Neural progenitor cell (in vitro differentiated cells): Measurements from ENCODE around the gene DTD1. TPM values are rescaled to one million over a fixed set of nuclear protein-coding genes. Genes with fewer than 3 reads are reported as not detected.

Experiments
- DNase-seq: peaks from one replicate; pipeline ENCODE4 v3.0.0-alpha.2; 2016; ENCODE audit warnings: low spot score
- H2AFZ ChIP-seq: fragments of 200-600 bp; sonication (generic); replicated peaks from 2 replicates; pipeline ENCODE4 v1.6.1; 2016; ENCODE audit warnings: antibody characterized with exemption
- H3F3A ChIP-seq: fragments of 200-600 bp; sonication (generic); 2 replicates; pipeline ENCODE4 v1.6.1; 2016; ENCODE audit warnings: antibody characterized with exemption, low read depth
- H3K27ac ChIP-seq: fragments of 200-600 bp; sonication (generic); 2 replicates; pipeline ENCODE4 v1.5.1; 2016; ENCODE audit warnings: mild to moderate bottlenecking
- H3K27me3 ChIP-seq: fragments of 200-600 bp; sonication (generic); 2 replicates; pipeline ENCODE4 v1.6.1; 2016; ENCODE audit warnings: mild to moderate bottlenecking, moderate library complexity
- H3K36me3 ChIP-seq: fragments of 200-600 bp; sonication (generic); 2 replicates; pipeline ENCODE4 v1.5.1; 2016
- H3K4me1 ChIP-seq: fragments of 200-600 bp; sonication (generic); 2 replicates; pipeline ENCODE4 v1.6.1; 2016; ENCODE audit warnings: mixed run types
- H3K4me2 ChIP-seq: fragments of 200-600 bp; sonication (generic); 2 replicates; pipeline ENCODE4 v1.6.1; 2016
- H3K4me3 ChIP-seq: fragments of 200-600 bp; sonication (generic); 2 replicates; pipeline ENCODE4 v1.5.1; 2016
- H3K79me2 ChIP-seq: fragments of 200-600 bp; sonication (generic); 2 replicates; pipeline ENCODE4 v1.6.1; 2016; ENCODE audit warnings: low read depth
- H3K9ac ChIP-seq: fragments of 200-600 bp; sonication (generic); 2 replicates; pipeline ENCODE4 v1.6.1; 2016
- H3K9me3 ChIP-seq: fragments of 200-600 bp; sonication (generic); 2 replicates; pipeline ENCODE4 v1.5.1; 2016; ENCODE audit warnings: low read depth
- H4K20me1 ChIP-seq: fragments of 200-600 bp; sonication (generic); 2 replicates; pipeline ENCODE4 v1.6.1; 2016; ENCODE audit warnings: low read depth
- H3K27ac Mint-ChIP-seq: 3 replicates; pipeline ENCODE4 v1.8.0; 2021; ENCODE audit warnings: mixed read lengths
- H3K27me3 Mint-ChIP-seq: 2 replicates; pipeline ENCODE4 v1.8.0; 2022; ENCODE audit warnings: low read depth, mild to moderate bottlenecking, inconsistent platforms, moderate library complexity, mixed read lengths; ENCODE audit not compliant: insufficient read depth
- H3K36me3 Mint-ChIP-seq: 3 replicates; pipeline ENCODE4 v1.8.0; 2021; ENCODE audit warnings: mixed read lengths
- H3K4me1 Mint-ChIP-seq: 3 replicates; pipeline ENCODE4 v1.8.0; 2021; ENCODE audit warnings: mixed read lengths
- H3K4me3 Mint-ChIP-seq: 3 replicates; pipeline ENCODE4 v1.8.0; 2021; ENCODE audit warnings: mild to moderate bottlenecking, moderate library complexity, mixed read lengths
- H3K9me3 Mint-ChIP-seq: 3 replicates; pipeline ENCODE4 v1.8.0; 2020; ENCODE audit warnings: mixed read lengths
- EZH2 ChIP-seq: fragments of 200-600 bp; sonication (generic); IDR thresholded peaks from 2 replicates; pipeline ENCODE4 v1.6.1; 2017; ENCODE audit warnings: antibody characterized with exemption, mild to moderate bottlenecking, moderate library complexity
- EZH2phosphoT487 ChIP-seq: fragments of 200-600 bp; sonication (generic); IDR thresholded peaks from 2 replicates; pipeline ENCODE4 v1.6.1; 2017; ENCODE audit warnings: antibody characterized with exemption
- total RNA-seq: library from RNA; depleted of rRNA; stranded (reverse); fragments of >200 nt; gene quantifications from 2 replicates; pipeline ENCODE4 v1.2.3, GENCODE V29; 2015; ENCODE audit warnings: low replicate concordance
- TF ChIP-seq, protein P1 (sequence below): fragments of 200-600 bp; sonication (generic); IDR thresholded peaks from 2 replicates; pipeline ENCODE4 v1.5.1; 2017; ENCODE audit warnings: antibody characterized with exemption, mild to moderate bottlenecking

The DTD1 gene
- total RNA-seq, 1 donor from 2014 or later = 92.6 TPM

DNA sequence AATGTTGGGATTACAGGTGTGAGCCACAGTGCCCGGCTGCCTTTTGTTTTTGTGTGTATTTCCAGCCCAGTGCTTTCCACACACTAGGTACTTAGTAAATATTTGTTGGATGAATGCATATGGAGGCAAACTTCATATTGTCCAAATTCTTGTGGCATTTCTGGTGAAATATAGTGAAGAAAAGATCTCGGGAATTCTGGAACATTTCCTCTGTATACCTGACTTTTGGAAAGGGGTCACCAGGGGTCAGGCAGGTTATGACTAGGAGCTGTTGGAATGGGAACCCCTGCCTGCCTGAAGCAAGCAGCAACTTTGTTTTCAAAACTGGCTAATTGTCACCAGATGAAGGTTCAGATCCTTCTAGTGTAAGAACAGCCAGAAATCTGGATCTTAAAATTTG lies 213.7 kb downstream of the DTD1 start:
- H3K36me3 ChIP-seq = no peaks in the 10 kb centered on the region
- H3K79me2 ChIP-seq = no peaks in the 10 kb centered on the region
- no peak overlapping the region for H3K4me3 ChIP-seq
- no peaks in the 10 kb centered on the region for H3K4me1 ChIP-seq
- H3K9ac ChIP-seq = no peak overlapping the region
- Mint-ChIP-seq H3K36me3 (no peaks in the 10 kb centered on the region), H3K27ac (no peak overlapping the region), H3K4me1 (peaks cover 6% of the 10 kb centered on the region), H3K4me3 (no peak overlapping the region), H3K9me3 (no peaks in the 10 kb centered on the region), H3K27me3 (peaks cover 2% of the 10 kb centered on the region)
- H4K20me1 ChIP-seq = no peaks in the 10 kb centered on the region
- H3F3A ChIP-seq = no peaks in the 10 kb centered on the region
- H3K9me3 ChIP-seq = no peaks in the 10 kb centered on the region
- no peak overlapping the region for H3K4me2 ChIP-seq
- peaks cover 29% of the 10 kb centered on the region for H3K27me3 ChIP-seq
- H2AFZ ChIP-seq = no peak overlapping the region
- DNase-seq = no peak
- TF ChIP-seq EZH2 = no peak
- TF ChIP-seq EZH2phosphoT487 = no peak
- no peak overlapping the region for H3K27ac ChIP-seq

GRCh38 chr20:18802012-18802634 lies 214.3 kb downstream of the DTD1 start:
- Histone ChIP-seq H3K4me1 (no peaks in the 10 kb centered on the region), H3K27me3 (peaks cover 29% of the 10 kb centered on the region), H3K4me3 (no peak overlapping the region), H3K27ac (no peak overlapping the region), H4K20me1 (no peaks in the 10 kb centered on the region), H3K9me3 (no peaks in the 10 kb centered on the region), H3K4me2 (no peak overlapping the region), H3K36me3 (no peaks in the 10 kb centered on the region), H3K9ac (no peak overlapping the region), H2AFZ (no peak overlapping the region), H3K79me2 (no peaks in the 10 kb centered on the region), H3F3A (no peaks in the 10 kb centered on the region)
- H3K27me3 Mint-ChIP-seq = peaks cover 2% of the 10 kb centered on the region
- no peak for DNase-seq
- H3K9me3 Mint-ChIP-seq = no peaks in the 10 kb centered on the region
- H3K4me3 Mint-ChIP-seq = no peak overlapping the region
- no peaks in the 10 kb centered on the region for H3K36me3 Mint-ChIP-seq
- no peak overlapping the region for H3K27ac Mint-ChIP-seq
- TF ChIP-seq, protein P1, sequence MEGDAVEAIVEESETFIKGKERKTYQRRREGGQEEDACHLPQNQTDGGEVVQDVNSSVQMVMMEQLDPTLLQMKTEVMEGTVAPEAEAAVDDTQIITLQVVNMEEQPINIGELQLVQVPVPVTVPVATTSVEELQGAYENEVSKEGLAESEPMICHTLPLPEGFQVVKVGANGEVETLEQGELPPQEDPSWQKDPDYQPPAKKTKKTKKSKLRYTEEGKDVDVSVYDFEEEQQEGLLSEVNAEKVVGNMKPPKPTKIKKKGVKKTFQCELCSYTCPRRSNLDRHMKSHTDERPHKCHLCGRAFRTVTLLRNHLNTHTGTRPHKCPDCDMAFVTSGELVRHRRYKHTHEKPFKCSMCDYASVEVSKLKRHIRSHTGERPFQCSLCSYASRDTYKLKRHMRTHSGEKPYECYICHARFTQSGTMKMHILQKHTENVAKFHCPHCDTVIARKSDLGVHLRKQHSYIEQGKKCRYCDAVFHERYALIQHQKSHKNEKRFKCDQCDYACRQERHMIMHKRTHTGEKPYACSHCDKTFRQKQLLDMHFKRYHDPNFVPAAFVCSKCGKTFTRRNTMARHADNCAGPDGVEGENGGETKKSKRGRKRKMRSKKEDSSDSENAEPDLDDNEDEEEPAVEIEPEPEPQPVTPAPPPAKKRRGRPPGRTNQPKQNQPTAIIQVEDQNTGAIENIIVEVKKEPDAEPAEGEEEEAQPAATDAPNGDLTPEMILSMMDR = no peak
- TF ChIP-seq EZH2phosphoT487 (no peak), EZH2 (no peak)
- H3K4me1 Mint-ChIP-seq = peaks cover 6% of the 10 kb centered on the region

- Mint-ChIP-seq H3K27me3 (no peaks in the 10 kb centered on the region), H3K4me3 (no peak overlapping the region), H3K36me3 (no peaks in the 10 kb centered on the region), H3K27ac (no peak overlapping the region), H3K4me1 (no peaks in the 10 kb centered on the region), H3K9me3 (no peaks in the 10 kb centered on the region)
- Histone ChIP-seq H4K20me1 (no peaks in the 10 kb centered on the region), H3K27ac (no peak overlapping the region), H3K36me3 (no peaks in the 10 kb centered on the region), H3K79me2 (no peaks in the 10 kb centered on the region), H3K4me2 (no peak overlapping the region), H3K4me1 (no peaks in the 10 kb centered on the region), H3K4me3 (no peak overlapping the region), H3F3A (no peaks in the 10 kb centered on the region), H2AFZ (no peak overlapping the region), H3K27me3 (no peaks in the 10 kb centered on the region), H3K9ac (no peak overlapping the region), H3K9me3 (no peaks in the 10 kb centered on the region)
- DNase-seq = no peak
- TF ChIP-seq EZH2phosphoT487 (no peak), EZH2 (no peak)
- TF ChIP-seq, protein P1 = no peak
Observed at GRCh38 chr20:18805881-18806280, 218.0 kb downstream of the DTD1 start.

DNA sequence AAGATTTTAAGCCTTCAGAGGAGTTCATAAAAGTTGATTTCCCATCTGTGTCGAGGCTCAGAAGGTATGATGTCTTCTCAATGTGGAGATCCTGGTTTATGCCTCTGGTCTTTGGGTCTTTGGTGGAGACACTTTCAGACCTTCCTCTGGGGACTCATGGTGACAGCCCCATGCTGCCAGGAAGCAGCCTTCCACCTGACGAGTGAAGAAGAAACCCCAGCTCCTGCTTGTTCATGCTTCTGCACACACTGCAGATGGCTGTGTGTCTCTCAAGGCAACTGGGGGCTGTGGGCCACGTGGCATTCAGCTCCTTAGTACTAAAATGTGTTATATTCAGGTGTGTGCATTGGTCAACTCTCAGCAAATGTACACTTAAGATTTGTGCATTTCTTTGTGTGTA lies 220.9 kb downstream of the DTD1 start:
- H3K36me3 ChIP-seq = no peaks in the 10 kb centered on the region
- H3K4me3 Mint-ChIP-seq = no peak overlapping the region
- H3K9ac ChIP-seq = no peak overlapping the region
- H3K27me3 Mint-ChIP-seq = no peaks in the 10 kb centered on the region
- no peak overlapping the region for H2AFZ ChIP-seq
- no peak for DNase-seq
- H3K4me1 Mint-ChIP-seq = no peaks in the 10 kb centered on the region
- H3K27me3 ChIP-seq = no peaks in the 10 kb centered on the region
- H3K4me3 ChIP-seq = no peak overlapping the region
- H3K27ac Mint-ChIP-seq = no peak overlapping the region
- no peaks in the 10 kb centered on the region for H3F3A ChIP-seq
- no peaks in the 10 kb centered on the region for H3K9me3 Mint-ChIP-seq
- H3K27ac ChIP-seq = no peak overlapping the region
- no peaks in the 10 kb centered on the region for H4K20me1 ChIP-seq
- no peak for TF ChIP-seq EZH2
- H3K9me3 ChIP-seq = no peaks in the 10 kb centered on the region
- no peak overlapping the region for H3K4me2 ChIP-seq
- no peaks in the 10 kb centered on the region for H3K36me3 Mint-ChIP-seq
- no peaks in the 10 kb centered on the region for H3K79me2 ChIP-seq
- H3K4me1 ChIP-seq = no peaks in the 10 kb centered on the region
